BJ (cell line): ENCODE measurements around the gene MBD3L4. TPM values are rescaled to one million over a fixed set of nuclear protein-coding genes. Genes with fewer than 3 reads are reported as not detected.

Experiments
- CTCF ChIA-PET: fragments of 350-600 bp; formaldehyde crosslinking; extraction: SDS; loops from one replicate; lab custom pipeline; 2021; ENCODE audit warnings: antibody characterized with exemption, inconsistent platforms; lab: Yijun Ruan, JAX
- POLR2A ChIA-PET: fragments of 300-600 bp; sonication (Branson Sonifier 250); formaldehyde crosslinking; extraction: SDS; loops from one replicate; lab custom pipeline; 2021; ENCODE audit warnings: antibody characterized with exemption; lab: Charles Lee
- DNase-seq: peaks from one replicate; pipeline ENCODE4 v3.0.0-alpha.2; 2011; ENCODE audit warnings: low read depth
- H3K27me3 ChIP-seq: 2 replicates; pipeline ENCODE4 v1.6.0; 2011; ENCODE audit warnings: low read length; ENCODE audit not compliant: control insufficient read depth, insufficient read depth
- H3K36me3 ChIP-seq: 2 replicates; pipeline ENCODE4 v1.5.1; 2011; ENCODE audit warnings: low read length; ENCODE audit not compliant: control insufficient read depth, insufficient read depth
- H3K4me3 ChIP-seq: 2 replicates; pipeline ENCODE4 v1.5.1; 2011; ENCODE audit warnings: low read depth, mild to moderate bottlenecking, control low read depth, low read length
- polyA plus RNA-seq: library from polyadenylated mRNA; depleted of rRNA; stranded (reverse); fragments of >200 nt; gene quantifications from 2 replicates; pipeline ENCODE4 v1.2.3, GENCODE V29; 2011
- TF ChIP-seq, protein P1 (sequence below): IDR thresholded peaks from 2 replicates; pipeline ENCODE4 v1.5.1; 2011; ENCODE audit warnings: low read depth, mild to moderate bottlenecking, control low read depth, inconsistent platforms, low read length, moderate library complexity; ENCODE audit not compliant: insufficient read depth

Gene MBD3L4
- polyA plus RNA-seq, 1 experiment: not detected

DNA sequence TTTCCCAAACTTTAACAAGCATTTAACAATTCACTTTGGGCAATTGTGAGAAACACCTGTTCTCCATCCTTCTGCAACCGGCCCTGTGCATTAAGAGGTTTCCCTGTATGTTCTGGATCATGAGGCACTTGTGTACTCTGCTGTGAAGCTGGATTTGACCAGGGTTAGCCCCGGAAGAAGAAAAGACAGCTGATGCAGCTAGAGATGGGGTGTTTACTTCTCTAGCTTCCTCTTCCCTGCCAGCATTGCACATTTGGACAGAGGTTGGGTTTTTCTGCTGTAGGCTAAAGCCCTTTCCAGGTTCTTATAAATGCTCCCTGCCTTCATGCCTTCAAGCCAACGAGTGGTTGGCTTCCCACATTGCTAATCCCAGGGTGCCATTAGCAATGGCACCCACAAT is 39.6 kb downstream of the MBD3L4 start:
- Histone ChIP-seq H3K36me3 (no peaks in the 10 kb centered on the region), H3K4me3 (no peak overlapping the region), H3K27me3 (no peaks in the 10 kb centered on the region)
- TF ChIP-seq, protein P1, sequence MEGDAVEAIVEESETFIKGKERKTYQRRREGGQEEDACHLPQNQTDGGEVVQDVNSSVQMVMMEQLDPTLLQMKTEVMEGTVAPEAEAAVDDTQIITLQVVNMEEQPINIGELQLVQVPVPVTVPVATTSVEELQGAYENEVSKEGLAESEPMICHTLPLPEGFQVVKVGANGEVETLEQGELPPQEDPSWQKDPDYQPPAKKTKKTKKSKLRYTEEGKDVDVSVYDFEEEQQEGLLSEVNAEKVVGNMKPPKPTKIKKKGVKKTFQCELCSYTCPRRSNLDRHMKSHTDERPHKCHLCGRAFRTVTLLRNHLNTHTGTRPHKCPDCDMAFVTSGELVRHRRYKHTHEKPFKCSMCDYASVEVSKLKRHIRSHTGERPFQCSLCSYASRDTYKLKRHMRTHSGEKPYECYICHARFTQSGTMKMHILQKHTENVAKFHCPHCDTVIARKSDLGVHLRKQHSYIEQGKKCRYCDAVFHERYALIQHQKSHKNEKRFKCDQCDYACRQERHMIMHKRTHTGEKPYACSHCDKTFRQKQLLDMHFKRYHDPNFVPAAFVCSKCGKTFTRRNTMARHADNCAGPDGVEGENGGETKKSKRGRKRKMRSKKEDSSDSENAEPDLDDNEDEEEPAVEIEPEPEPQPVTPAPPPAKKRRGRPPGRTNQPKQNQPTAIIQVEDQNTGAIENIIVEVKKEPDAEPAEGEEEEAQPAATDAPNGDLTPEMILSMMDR: no peak
- ChIA-PET POLR2A (no interaction called here), CTCF (no interaction called here)
- no peak for DNase-seq

DNA sequence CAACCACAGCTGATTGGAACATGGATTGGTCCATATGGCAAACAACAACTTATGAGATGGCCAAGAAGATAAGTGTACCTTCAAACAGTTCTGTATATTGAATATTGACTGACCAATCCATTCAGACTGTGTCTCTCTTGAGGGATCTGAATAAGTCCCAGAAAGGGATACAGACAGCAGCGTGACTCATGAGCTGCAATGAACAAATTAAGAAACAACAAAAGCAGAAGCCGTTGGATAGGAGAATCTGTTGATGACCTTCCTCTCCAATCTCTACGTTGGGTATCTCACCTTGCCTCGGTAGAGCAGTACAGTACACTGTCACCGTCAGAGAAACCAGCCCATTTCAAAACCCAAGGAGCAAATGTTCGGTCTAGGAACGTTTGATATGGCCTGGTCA is 40.0 kb downstream of the MBD3L4 start:
- TF ChIP-seq, protein P1: no peak
- no peak for DNase-seq
- ChIA-PET POLR2A (no interaction called here), CTCF (no interaction called here)
- H3K27me3 ChIP-seq: no peaks in the 10 kb centered on the region
- no peaks in the 10 kb centered on the region for H3K36me3 ChIP-seq
- no peak overlapping the region for H3K4me3 ChIP-seq

DNA sequence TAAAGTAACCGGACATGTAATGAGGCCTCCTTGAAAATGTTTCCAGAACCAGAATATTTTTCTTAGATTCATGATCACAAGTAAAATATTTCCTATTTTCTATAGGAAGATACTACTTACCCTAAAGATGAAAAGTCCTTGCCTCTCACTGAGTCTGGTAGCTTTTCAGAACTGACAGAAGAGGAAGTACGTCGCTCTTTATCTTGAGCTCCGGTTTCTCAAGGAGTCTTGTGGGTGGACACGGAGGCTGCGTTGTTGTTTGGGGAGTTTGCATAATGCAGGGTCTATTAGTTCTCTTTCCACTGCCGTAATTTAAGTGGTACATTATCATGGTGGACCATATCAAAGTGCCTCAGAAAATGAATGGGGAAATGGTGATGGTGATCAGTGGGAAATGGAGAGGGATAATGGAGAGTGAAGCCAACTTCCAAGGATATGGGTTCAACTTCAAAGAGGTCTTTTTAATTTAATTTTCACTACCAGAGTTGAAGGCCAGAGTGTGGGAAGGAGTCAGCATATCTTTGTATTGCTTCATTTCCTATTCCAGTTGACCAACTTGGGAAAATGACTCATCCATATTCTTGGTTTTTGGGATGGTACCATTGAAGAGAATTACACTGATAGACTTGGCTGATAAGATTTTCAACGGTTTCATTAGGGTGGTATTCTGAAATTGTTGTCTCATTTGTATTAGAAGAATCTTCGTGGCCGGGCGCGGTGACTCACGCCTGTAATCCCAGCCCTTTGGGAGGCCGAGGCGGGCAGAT is 42.1 kb downstream of the MBD3L4 start:
- TF ChIP-seq, protein P1: no peak
- CTCF ChIA-PET: no interaction called here
- no peak for DNase-seq

DNA sequence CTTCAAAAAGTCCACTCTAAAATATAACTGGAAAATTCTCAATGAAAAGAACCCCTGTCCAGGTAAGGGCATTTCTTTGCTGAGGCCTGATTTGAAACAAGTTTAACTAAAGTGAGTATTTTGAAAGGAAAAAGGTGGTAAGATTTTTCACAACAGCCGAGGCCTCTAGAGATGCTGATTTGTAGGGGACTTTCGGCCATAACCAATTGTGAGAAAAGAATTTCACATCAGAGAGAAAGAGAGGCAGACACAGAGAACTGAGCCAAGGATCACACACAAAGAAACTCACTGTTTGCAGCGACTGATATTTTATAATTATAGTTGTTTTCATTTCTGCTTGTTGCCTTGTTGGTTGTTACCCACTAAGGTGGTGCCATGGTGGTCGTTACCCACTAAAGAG is 43.2 kb downstream of the MBD3L4 start:
- no peaks in the 10 kb centered on the region for H3K27me3 ChIP-seq
- no peak for DNase-seq
- TF ChIP-seq, protein P1: no peak
- no peaks in the 10 kb centered on the region for H3K36me3 ChIP-seq
- CTCF ChIA-PET: no interaction called here
- POLR2A ChIA-PET: no interaction called here
- H3K4me3 ChIP-seq: no peak overlapping the region

More for the DNA sequence above, 42.1 kb downstream of the MBD3L4 start:
- Histone ChIP-seq H3K4me3 (no peak overlapping the region), H3K36me3 (no peaks in the 10 kb centered on the region), H3K27me3 (no peaks in the 10 kb centered on the region)
- POLR2A ChIA-PET: no interaction called here

DNA sequence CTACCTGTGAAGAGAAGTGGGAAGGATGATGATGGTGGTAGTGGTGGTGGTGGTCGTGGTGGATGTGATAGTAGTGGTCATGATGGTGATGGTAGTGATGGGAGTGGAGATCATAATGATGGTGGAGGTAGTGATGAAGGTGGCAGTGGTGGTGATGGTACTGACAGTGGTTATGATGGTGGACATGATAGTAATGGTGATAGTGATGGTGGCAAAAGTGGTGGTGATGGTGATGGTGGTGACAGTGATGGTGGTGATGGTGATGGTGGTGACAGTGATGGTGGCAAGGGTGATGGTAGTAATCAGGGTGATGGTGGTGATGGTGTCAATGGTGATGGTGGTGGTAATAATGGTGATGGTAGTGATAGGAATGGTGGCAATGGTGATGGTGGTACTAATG is 44.9 kb downstream of the MBD3L4 start:
- H3K36me3 ChIP-seq: no peaks in the 10 kb centered on the region
- TF ChIP-seq, protein P1: no peak
- no peak for DNase-seq
- CTCF ChIA-PET: no interaction called here
- H3K27me3 ChIP-seq: no peaks in the 10 kb centered on the region
- POLR2A ChIA-PET: no interaction called here
- H3K4me3 ChIP-seq: no peak overlapping the region
